SK-N-DZ (cell line): ENCODE measurements around the gene IL16.

Experiments used
- DNase-seq: peaks from one replicate; pipeline ENCODE4 v3.0.0-alpha.2; 2015; ENCODE audit warnings: low spot score

Gene IL16

DNA sequence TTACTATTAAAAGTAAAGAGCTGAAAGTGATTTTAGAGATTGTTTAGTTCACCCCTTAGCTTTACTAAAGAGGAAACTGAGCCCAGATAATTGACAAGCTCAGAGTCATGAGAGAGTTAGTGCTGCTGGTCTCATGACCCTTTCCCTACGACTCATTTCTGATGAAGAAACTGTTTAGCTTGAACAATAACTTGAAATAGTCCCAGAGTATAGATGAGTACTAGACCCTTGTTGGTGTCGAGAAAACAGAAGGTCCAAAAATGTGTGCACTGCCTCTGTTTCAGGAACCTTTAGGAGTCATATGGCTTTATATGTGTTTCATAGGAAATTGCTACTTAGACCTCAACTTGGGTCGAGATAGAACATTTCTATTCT lies 58.2 kb downstream of the IL16 start:
- no peak for DNase-seq

DNA sequence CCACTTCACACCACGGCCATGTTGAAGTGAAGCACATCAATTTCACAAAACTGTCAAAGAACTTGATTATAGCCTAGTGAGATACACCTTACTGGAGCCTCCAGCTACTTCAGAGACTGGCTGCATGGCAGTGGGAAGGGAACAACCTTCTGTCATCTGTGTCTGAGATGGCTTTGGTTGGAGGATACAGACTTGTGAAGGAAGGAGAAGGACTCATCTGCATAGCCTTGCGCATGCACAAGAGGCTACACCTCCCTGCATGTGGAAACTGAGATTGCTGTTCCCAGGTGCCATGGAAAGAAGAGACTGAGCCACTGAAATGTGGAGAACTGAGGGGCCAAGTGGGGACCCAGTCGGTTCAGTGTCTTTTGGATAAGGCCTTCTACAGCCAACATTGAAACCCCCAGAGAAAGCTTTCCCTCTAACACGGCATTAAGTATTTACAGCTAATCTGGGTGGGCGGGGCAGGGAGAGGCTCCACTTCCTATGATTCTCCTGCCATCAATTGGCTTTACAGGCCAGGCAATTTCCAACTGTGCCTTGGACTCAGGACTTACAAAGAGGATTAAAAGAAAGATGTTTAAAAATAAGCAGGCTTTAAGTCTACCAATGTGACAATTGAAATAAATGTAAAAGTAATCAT lies 58.8 kb downstream of the IL16 start:
- DNase-seq: no peak

DNA sequence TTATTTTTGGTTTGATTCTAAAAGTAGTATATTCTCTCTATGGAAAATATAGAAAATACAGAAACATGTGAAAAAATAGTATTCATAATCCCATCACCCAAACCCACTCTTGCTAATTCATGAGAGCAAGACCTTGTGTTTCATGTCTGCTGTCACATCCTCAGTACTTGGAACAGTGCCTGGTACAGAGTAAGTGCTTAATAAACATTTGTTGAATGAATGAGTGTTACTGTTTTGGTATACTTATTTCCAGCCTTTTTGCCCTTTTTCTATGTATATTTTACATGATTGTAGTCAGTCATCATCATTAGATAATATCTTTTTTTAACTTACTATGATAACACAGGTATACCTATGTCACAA lies 59.3 kb downstream of the IL16 start:
- no peak for DNase-seq

DNA sequence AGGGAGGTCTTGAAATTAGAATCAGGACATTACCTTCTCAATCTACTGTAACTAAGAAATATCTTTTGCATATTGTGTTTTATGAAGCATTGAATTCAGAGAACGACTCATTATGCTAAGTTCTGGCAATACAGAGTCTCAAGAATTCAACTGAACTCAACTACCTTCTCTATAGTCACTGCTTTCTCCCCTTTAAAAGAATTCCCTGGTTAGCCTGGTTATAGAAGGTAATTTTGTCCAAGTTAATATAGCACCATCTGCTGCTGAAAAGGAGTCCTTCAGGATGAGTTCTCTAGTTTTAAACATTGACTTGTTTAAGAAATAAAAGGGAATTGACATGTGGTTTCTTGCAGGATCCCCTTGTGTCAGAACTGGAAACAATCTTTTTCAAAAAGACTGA lies 60.2 kb downstream of the IL16 start:
- DNase-seq: no peak

DNA sequence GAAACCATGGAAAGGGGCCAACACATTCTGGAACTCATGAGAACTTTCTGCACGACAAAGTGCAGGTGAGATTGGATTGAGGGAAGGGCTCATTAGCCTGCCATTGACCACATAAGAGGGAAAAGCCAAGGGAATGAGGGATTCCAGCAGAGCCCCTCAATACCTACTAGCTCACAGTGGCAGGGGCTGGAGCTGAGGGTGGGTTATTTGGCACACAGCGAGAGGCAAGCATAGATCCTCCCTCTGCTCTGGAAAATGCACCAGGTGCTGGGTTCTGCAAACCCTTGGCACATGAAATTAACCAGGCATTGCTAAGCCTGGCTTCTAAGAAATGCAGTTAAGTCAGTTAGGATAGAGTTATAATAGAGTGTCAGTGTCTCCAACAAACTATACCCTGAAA lies 60.8 kb downstream of the IL16 start:
- no peak for DNase-seq

DNA sequence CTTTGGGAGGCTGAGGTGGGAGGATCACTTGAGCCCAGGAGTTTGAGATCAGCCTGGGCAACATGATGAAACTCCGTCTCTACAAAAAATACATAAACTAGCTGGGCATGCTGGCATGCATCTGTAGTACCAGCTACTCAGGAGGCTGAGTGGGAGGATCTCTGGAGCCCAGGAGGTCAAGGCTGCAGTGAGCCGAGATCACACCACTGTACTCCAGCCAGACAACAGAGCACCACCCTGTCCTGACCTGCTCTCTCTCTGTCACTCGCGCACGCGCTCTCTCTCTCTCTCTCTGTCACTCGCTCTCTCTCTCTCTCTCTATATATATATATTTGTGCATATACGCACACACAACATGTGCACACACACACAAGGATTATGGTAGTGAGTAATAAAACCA lies 61.8 kb downstream of the IL16 start:
- no peak for DNase-seq

DNA sequence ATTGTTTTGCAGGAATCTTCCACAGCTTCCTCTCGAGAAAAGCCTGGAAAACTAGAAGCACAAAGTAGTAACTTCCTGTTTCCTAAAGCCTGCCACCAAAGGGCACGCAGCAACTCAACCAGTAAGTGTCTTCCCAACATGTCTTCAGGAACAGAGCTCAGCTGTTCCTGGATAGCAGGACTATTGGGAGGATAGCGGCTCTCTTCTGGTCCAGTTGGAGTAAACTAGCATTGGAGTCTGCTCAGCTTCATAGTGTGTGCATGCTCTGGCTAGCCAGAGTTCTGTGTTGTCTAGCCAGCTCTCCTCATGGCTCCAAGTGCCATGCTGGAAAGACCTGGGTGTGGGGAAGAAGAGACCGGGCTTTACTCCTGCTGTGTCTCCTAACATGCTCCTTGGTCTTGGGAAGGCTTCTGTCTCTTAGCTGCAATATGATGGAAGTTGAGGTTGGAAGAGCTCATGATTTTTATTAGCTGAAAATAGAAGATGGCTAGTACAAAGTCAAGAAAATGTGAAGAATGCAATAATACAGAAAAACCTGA lies 63.1 kb downstream of the IL16 start:
- DNase-seq: no peak

DNA sequence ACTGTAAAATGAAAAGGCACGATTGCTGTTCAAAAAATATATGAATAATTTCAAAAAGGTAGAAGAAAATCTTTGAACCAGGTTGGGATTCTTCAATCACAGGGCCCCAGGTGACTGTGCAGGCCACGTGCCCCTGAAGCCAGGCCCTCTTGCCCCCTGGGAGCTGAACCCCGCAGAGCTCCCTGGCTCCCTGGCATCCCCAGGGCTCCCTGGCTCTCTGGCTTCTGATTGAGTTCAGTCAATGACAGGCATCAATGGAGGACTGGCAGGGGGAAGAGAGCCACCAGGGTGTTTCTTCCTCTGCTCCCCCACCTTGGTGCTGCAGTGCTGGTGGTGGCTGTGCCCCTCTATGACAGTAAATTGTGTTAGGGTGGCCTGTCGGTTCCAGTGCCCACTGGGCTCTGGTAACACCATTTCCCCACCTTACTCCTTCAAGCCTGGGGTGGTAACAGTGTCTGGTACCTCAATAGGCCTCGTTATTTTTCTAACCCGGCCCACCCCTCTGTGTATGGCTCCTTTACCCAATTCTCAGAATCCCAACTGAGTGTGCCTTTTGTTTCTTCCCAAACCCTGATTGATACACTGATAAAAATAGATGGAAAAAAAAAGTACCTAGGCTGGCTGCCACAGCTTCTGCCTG lies 64.6 kb downstream of the IL16 start:
- no peak for DNase-seq

DNA sequence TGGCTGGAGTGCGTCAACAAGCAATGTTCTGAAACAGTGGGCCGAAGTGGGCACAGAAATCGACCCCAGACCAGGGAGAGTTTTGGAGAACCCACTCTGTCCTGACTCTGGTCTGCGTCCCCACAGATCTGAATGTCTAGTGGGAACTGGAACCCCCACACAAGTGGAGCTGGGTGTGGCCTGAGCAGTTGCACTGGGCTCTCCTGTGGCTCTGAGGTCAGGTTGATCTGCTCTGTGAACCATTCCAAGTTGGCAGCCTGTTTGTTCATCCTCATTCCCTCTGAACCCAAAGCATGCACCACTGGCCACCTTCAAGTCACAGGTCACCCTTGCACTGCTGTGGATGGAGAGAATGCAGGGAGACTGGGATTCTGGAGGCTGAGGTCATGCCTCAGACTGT lies 66.8 kb downstream of the IL16 start:
- no peak for DNase-seq

DNA sequence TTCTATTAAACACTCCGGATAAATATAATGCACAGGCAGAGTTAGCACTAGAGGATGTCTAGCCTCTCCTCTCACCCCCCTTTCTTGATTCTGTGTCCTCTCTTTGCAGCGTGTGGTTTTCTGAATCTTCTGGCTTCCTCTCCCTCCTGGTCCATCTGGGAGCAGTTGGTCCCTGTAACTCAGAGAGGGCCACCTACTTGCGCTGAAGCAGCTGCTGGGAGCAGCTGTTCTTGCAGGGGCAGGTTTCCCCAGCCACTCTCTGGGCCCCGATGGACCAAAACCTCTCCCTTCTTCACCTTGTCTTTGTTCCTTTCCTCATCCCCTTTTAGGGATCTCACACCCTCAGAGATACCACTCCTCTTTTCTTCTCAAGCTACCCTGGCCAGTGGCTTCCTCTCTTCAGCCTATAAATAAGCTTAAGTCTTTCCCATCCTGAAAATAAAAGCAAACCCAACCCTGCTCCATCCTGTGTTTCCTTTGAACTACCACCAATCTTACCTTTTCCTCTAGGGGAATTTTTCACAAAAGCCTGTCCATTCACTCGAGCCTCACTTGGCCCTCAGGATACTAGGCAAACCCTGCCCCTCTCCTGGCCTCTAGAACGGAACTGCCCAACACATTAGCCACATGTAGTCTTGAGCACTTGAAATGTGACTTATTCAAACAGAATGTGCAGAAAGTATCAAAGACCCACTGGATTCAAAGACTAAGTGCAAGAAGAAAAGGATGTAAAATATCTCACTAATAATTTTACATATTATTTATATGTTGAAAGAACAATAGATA lies 67.6 kb downstream of the IL16 start:
- no peak for DNase-seq

DNA sequence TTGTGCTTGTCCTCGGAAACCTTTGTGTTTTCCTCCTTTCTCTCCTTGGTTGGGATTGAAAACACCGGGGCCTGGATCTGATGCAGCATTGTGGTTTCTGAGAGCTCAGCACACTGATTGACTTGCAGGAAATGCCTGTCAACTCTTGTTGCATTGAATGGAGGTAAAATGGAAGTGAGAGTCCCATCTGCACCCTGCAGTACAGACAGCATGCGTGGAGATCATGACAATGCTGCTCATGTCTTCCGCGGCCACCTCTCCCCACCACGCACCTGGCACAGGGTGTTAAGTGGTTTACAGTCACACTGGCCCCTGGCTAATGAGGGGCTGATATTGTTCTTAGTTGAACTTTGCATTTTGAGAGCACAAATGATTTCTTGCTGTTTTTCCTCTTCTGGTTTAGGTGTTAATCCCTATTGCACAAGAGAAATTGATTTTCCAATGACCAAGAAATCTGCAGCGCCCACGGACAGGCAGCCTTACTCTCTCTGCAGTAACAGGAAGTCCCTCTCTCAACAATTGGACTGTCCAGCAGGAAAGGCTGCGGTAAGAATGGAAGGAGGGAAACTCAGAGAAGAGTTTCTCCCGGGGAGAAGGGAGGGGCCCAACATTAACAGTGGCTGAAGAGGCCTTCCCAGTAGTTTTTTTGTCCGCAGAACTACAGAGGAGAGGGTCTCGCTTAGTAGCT lies 68.7 kb downstream of the IL16 start:
- no peak for DNase-seq

DNA sequence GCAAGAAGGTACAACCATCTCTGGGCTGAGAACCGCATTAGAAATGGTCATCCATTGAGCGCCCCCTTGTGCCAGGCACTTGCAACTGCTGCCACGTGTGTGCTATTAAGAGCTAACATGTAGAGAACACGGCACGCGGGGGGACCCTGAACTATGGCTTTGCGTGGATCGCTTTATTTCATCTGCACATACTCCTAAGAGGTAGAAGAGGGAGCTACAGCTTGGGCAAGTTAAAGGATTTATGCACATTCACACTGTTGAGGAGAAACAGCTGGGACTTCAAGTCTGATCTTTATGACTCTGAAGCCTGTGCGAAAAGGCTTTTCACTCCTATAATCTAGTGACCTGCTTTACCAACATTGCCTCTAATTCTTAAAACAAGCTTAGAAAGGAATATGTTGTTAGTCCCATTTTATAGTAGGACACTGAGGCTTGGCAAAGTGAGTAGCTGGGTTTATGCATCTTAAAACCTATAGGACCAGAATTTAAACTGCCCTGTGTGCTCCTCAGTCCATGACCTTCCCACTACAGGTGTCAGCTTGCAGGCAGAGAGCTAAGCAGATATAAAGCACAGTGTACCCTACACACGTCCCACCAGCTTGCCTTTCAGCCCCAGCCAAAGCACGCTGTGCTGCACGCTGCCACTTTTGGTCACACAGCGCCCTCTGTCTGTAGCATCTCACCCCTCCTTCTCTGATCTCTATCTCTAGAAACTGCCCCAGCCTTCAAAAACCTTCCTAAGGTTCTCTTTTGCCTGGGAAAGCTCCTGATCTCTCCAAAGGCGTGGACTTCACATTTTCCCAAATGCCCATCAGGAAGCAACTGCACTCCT lies 69.5 kb downstream of the IL16 start:
- DNase-seq: peak; percentile 79

DNA sequence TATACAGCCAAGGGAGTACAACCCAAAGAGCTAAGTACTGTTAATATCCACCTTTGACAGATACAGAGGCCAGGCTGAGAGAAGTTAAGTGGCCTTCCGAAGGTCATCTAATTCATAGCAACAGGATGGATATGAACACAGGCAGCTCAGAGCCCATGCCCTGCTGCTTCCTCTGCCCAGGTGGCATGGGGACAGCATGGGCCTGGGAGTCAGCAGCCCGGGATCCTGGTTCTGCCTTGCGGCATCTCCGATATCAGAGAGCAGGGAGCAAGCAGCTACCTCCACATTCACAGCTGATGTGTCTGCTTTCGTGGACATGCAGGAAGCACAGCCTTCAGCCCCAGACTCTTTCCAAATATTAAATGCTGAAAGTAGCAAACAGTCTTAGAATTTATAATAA lies 71.7 kb downstream of the IL16 start:
- no peak for DNase-seq

DNA sequence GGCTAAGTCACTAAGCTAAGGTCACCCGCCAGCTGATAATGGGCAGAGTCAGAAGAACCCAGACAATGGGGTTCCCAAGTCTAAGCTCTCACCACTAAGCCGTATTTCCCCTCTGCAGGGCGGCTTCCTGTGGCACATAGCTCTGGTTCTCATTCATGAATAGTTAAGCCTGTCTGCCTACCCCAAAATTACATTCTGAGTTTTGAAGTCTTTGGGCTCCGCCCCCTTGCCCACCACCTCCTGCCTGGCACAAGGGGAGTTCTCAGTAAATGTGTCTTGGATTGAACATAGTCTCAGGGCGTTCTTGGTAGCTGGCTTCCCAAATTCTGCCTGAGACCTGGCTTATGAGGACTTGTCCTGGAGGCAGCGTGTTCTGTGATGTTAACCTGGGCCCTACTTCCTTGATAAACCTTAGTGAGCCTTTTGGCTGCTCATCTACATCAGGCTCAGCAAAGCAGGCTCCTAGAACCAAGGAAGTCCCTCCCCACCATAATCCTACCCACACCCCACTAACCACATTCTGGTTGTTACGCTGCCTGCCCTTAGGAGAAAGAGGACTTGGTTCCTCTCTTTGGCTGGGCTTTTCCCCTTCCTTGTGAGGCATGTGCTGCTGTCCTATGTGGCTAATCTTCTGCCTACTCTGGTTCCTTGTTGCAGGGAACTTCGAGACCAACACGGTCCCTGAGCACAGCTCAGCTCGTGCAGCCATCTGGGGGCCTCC lies 72.4 kb downstream of the IL16 start:
- no peak for DNase-seq

DNA sequence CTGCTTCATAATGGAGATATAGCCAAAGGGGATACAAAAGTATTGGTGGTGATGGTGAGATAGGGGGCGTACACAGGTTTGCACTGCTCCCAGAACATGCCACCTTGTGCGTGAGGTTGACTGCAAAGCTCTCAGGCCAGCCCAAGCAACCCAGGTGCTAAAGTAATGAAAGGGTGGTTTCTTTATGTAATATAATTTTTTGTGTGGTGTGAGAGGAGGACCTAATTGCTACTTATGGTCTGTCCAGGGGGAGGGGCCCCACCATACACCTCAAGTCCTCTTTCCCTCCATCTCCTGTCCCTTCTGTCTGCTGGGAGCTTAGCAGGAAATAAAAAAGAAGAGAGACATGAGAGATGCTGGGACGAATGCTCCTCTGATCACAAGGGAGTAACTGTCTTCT lies 73.5 kb downstream of the IL16 start:
- DNase-seq: no peak

DNA sequence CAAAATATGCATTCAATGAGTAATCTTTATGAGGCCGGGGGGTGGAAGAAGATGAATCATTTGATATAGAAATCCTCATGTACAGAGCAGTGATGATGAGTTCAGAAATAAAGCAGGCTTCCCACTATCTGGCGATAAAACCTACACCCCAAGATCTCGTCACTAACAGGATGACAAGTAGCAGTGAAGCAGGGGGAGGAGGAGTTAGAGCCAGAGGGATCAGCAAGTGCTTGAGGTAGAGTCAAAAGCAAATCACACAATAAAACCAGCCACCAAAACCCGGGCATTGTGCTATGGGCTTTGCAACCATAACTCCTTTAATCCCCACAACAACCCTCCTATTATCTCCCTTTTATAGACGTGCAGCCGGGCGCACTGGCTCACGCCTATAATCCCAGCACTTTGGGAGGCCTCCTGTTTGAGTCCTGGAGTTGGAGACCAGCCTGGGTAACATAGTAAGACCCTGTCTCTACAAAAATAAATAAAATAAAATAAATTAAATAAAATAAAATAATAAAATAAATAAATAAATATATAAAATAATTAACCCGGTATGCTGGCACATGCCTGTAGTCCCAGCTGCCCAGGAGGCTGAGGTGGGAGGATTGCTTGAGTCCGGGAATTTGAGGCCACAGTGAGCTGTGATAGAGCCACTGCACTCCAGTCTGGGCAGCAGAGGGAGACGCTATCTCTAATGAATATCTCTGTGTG lies 74.3 kb downstream of the IL16 start:
- no peak for DNase-seq

DNA sequence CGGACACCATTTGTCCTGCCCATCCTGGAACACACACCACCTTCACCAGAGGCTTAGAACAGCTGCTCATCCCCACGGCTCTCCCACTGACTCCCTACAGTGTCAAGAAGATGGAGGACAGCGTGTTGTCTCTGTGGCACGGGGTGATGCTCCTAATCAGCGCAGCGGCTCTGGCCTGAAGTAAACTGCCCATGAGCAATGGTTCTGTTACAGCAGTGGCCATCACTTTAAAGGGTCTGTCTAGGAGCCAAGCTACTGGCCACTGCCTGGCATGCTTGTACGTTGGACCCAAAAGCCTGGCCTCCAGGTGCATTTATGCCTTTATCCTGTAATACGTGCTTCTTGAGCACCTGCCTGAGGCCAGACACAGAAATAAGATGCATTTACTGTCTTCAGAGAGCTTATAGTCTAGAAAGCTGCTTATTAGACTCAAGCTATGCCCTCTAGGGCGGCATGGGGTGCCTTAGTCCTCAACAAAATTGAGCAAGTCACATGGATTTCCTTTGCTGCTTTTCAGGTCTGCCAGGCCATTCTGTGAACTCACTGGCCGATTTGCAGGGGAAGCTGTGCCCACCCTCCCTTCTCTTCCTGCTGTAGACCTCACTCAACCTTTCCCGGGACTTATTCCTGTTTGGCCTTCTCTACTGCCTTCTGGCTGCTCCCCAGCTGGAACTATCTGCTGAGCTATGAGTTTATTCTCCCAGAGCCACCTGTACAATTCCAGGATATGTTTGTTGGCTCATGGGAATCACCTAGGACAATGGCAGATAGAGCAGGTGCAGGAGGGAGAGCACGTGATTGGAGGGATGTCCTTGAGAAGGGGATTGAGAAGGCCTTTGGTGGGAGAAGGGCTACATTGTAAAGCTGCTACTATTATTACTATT lies 75.3 kb downstream of the IL16 start:
- DNase-seq: no peak

DNA sequence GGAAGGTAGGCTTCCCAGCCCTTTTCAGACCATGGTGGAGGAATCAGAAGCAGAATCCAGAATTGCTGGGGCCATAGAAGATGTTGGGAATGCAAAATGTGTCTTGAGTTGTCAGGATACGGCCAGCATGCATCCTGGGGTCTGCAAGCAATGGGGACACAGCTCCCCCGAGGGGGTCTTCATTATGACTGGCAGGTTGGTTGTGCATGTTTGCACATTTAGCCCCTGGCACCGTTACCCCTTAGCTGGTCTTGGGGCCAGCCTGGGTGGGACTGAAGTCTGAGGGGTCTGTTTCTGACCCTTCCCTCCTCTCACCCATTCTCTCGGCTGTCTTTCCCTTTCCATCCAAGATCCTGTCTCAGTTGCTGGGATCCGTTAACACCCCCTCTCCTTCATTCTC lies 76.5 kb downstream of the IL16 start:
- no peak for DNase-seq

DNA sequence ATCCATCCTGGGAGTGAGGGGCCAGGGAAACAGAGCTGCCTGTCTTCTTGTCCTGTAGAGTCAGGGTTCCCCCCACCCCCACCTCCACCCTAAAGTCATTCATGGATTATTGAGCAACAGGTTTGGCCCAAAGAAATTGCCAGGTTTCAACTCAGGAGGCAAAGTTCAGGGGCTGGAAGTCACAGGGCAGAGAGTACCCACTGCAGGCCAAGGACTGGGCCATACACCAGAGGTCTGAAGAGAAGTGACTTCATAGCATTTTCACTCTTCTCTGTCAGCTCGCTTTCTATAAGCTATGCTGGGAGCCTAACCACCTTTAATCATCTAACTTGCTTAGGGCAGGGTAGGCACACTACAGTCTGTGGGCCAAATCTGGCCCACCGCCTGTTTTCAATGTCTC lies 77.2 kb downstream of the IL16 start:
- no peak for DNase-seq
